ENCODE results near the gene CREB1.

- TF ChIP-seq, protein P1, sequence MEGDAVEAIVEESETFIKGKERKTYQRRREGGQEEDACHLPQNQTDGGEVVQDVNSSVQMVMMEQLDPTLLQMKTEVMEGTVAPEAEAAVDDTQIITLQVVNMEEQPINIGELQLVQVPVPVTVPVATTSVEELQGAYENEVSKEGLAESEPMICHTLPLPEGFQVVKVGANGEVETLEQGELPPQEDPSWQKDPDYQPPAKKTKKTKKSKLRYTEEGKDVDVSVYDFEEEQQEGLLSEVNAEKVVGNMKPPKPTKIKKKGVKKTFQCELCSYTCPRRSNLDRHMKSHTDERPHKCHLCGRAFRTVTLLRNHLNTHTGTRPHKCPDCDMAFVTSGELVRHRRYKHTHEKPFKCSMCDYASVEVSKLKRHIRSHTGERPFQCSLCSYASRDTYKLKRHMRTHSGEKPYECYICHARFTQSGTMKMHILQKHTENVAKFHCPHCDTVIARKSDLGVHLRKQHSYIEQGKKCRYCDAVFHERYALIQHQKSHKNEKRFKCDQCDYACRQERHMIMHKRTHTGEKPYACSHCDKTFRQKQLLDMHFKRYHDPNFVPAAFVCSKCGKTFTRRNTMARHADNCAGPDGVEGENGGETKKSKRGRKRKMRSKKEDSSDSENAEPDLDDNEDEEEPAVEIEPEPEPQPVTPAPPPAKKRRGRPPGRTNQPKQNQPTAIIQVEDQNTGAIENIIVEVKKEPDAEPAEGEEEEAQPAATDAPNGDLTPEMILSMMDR (IDR thresholded peaks at IDR 0.05) = no peak
- TF ChIP-seq POLR2A (IDR thresholded peaks at IDR 0.05) = no peak
These were observed 41.6 kb downstream of the CREB1 start for GRCh38 chr2:207571370-207571769.
